K562 (cell line): ENCODE results near the gene FLCN. TPM values are rescaled to one million over a fixed set of nuclear protein-coding genes. Genes with fewer than 3 reads are reported as not detected.

Source experiments
- ATAC-seq: fragments of 200-7000 bp; cut with Tn5 transposase; 3 replicates; pipeline ENCODE4 v1.9.1; 2020; ENCODE audit warnings: moderate library complexity
- BruUV-seq: library from RNA; stranded (reverse); fragments of 400-500 nt; replicated peaks from 2 replicates; lab custom pipeline; 2021; lab: Mats Ljungman, UMichigan
- CTCF ChIA-PET: fragments of 300-600 bp; formaldehyde crosslinking; extraction: SDS; loops from one replicate; lab custom pipeline; 2021; ENCODE audit warnings: low intra/inter-chr PET ratio; lab: Yijun Ruan, JAX
- POLR2A ChIA-PET: fragments of 300-600, 350-650 bp; sonication (Branson Sonifier 250); formaldehyde crosslinking; extraction: SDS; loops from one replicate; lab custom pipeline; 2021; ENCODE audit warnings: antibody characterized with exemption, inconsistent platforms; lab: Yijun Ruan, JAX
- DNase-seq, 4 experiments: peaks; one replicate each; pipeline versions ENCODE4 v3.0.0 to v3.0.0-alpha.2; 2011 to 2018; ENCODE audit warnings: low spot score in 3 of 4, mixed read lengths in 3 of 4; ENCODE audit errors: extremely low read depth in 1 of 4
- FAIRE-seq: peaks from 2 replicates; lab custom pipeline; 2011; peaks lifted over from hg19 to GRCh38; lab: Jason Lieb, UNC
- H2AFZ ChIP-seq: 2 replicates; pipeline ENCODE4 v1.6.0; 2011; ENCODE audit warnings: low read depth, low read length, control low read depth, inconsistent platforms
- H3K27ac ChIP-seq: fragments of 200-600 bp; 3 replicates; pipeline ENCODE4 v1.8.0; 2011; ENCODE audit warnings: low read depth, mild to moderate bottlenecking, control low read depth, inconsistent platforms, low read length, moderate library complexity, mixed read lengths; ENCODE audit errors: extremely low read depth
- H3K27me3 ChIP-seq, 2 experiments: fragments of 300-600 bp in 1 of 2; 2 replicates in 1 of 2; 3 replicates in 1 of 2; pipeline versions ENCODE4 v1.6.0 to v1.8.0; 2011; ENCODE audit warnings: inconsistent platforms in 2 of 2, low read length in 2 of 2, mild to moderate bottlenecking in 1 of 2, mixed read lengths in 1 of 2, moderate library complexity in 1 of 2; ENCODE audit not compliant: control insufficient read depth in 2 of 2, insufficient read depth in 2 of 2
- H3K36me3 ChIP-seq: fragments of 300-600 bp; 3 replicates; pipeline ENCODE4 v1.8.0; 2011; ENCODE audit warnings: mild to moderate bottlenecking, low read length, inconsistent platforms; ENCODE audit not compliant: control insufficient read depth, insufficient read depth
- H3K4me1 ChIP-seq, 2 experiments: fragments of 200-600 bp in 1 of 2; replicated peaks in 1 of 2; 2 replicates in 1 of 2; 3 replicates in 1 of 2; pipeline versions ENCODE4 v1.5.1 to v1.8.0; 2011; ENCODE audit warnings: inconsistent platforms in 2 of 2, low read length in 2 of 2, mild to moderate bottlenecking in 1 of 2, mixed read lengths in 1 of 2, moderate library complexity in 1 of 2; ENCODE audit not compliant: control insufficient read depth in 2 of 2, insufficient read depth in 2 of 2
- H3K4me2 ChIP-seq: 2 replicates; pipeline ENCODE4 v1.6.1; 2011; ENCODE audit warnings: low read length, control low read depth, inconsistent platforms, mixed read lengths; ENCODE audit not compliant: insufficient read depth
- H3K4me3 ChIP-seq: fragments of 200-600 bp; sonication (generic), shearing (Covaris generic); 2 replicates; pipeline ENCODE4 v1.5.1; 2016; ENCODE audit warnings: control low read depth, inconsistent platforms
- H3K79me2 ChIP-seq: fragments of 200-600 bp; 3 replicates; pipeline ENCODE4 v1.8.0; 2011; ENCODE audit warnings: low read length, inconsistent platforms; ENCODE audit not compliant: control insufficient read depth, insufficient read depth
- H3K9ac ChIP-seq, 2 experiments: 2 replicates each; pipeline versions ENCODE4 v1.6.0 to v1.6.1; 2011; ENCODE audit warnings: low read depth in 2 of 2, low read length in 2 of 2, control low read depth in 1 of 2, inconsistent platforms in 1 of 2, mild to moderate bottlenecking in 1 of 2, mixed read lengths in 1 of 2; ENCODE audit not compliant: insufficient read depth in 1 of 2
- H3K9me1 ChIP-seq: one replicate; pipeline ENCODE4 v1.6.0; 2011; ENCODE audit warnings: inconsistent platforms, mild to moderate bottlenecking, low read length, moderate library complexity; ENCODE audit not compliant: control insufficient read depth, insufficient read depth
- H3K9me3 ChIP-seq: replicated peaks from 2 replicates; pipeline ENCODE4 v1.5.1; 2011; ENCODE audit warnings: low read depth, low read length, inconsistent platforms; ENCODE audit not compliant: control insufficient read depth, insufficient read depth
- H4K20me1 ChIP-seq: replicated peaks from 2 replicates; pipeline ENCODE4 v1.6.1; 2011; ENCODE audit warnings: low read length, inconsistent platforms, mixed read lengths; ENCODE audit not compliant: control insufficient read depth, insufficient read depth
- ARHGAP35 ChIP-seq: fragments of 450-650 bp; IDR thresholded peaks from 2 replicates; pipeline ENCODE4 v1.6.1; 2018; ENCODE audit not compliant: partially characterized antibody
- ILK ChIP-seq: fragments of 450-650 bp; IDR thresholded peaks from 2 replicates; pipeline ENCODE4 v1.6.1; 2016; ENCODE audit warnings: missing genetic modification characterization, low read depth, mild to moderate bottlenecking, missing compliant biosample characterization, moderate library complexity, borderline replicate concordance
- MEF2D ChIP-seq: conservative IDR thresholded peaks from 2 replicates; pipeline ENCODE4 v1.6.1; 2016; ENCODE audit warnings: low read depth, missing genetic modification characterization, missing compliant biosample characterization
- NCOA4 ChIP-seq: fragments of 450-650 bp; IDR thresholded peaks from 2 replicates; pipeline ENCODE4 v1.6.1; 2018; ENCODE audit warnings: mild to moderate bottlenecking; ENCODE audit not compliant: partially characterized antibody
- NFRKB ChIP-seq: fragments of 450-650 bp; IDR thresholded peaks from 2 replicates; pipeline ENCODE4 v1.6.1; 2016; ENCODE audit warnings: low read depth
- NFYB ChIP-seq: IDR thresholded peaks from 2 replicates; pipeline ENCODE4 v1.6.1; 2011; ENCODE audit warnings: mild to moderate bottlenecking, moderate library complexity; ENCODE audit not compliant: insufficient read length; ENCODE audit errors: extremely low read depth
- NRF1 ChIP-seq, 2 experiments: fragments of 450-650 bp; IDR thresholded peaks in 1 of 2; conservative IDR thresholded peaks in 1 of 2; 2 replicates each; pipeline ENCODE4 v1.6.1; 2014; ENCODE audit warnings: mild to moderate bottlenecking in 2 of 2
- PBX2 ChIP-seq, 2 experiments: IDR thresholded peaks in 1 of 2; conservative IDR thresholded peaks in 1 of 2; 2 replicates each; pipeline ENCODE4 v1.6.1; 2016; ENCODE audit warnings: low read depth in 2 of 2, mild to moderate bottlenecking in 1 of 2, missing compliant biosample characterization in 1 of 2, missing genetic modification characterization in 1 of 2, moderate library complexity in 1 of 2
- POLR2G ChIP-seq: fragments of 200-400 bp; formaldehyde crosslinking; IDR thresholded peaks from 2 replicates; pipeline ENCODE4 v1.6.1; 2017; ENCODE audit warnings: low read depth, mild to moderate bottlenecking, antibody characterized with exemption, low read length, moderate library complexity
- ZBTB7A ChIP-seq: IDR thresholded peaks from 2 replicates; pipeline ENCODE4 v1.6.1; 2011; ENCODE audit warnings: low read depth, mild to moderate bottlenecking, low read length, moderate library complexity, borderline replicate concordance; ENCODE audit not compliant: control insufficient read depth
- ZC3H8 ChIP-seq: fragments of 450-650 bp; IDR thresholded peaks from 2 replicates; pipeline ENCODE4 v1.6.1; 2017
- ZSCAN32 ChIP-seq: fragments of 450-650 bp; formaldehyde crosslinking; IDR thresholded peaks from 2 replicates; pipeline ENCODE4 v1.4.0; 2020; ENCODE audit warnings: mild to moderate bottlenecking, moderate library complexity
- WGBS: fragments of 100-300 bp; shearing (Covaris generic); methylation state at CpG from one replicate; pipeline ENCODE4 v1.1.6; 2016; ENCODE audit warnings: low coverage, mixed read lengths; ENCODE audit not compliant: insufficient coverage; ENCODE audit errors: missing lambda C conversion rate; 5-methylcytosine and 5-hydroxymethylcytosine counted together
- in situ Hi-C: fragments of 300-500 bp; cut with MboI; formaldehyde crosslinking; loops from 4 replicates; pipeline ENCODE4 v1.15.0; 2018; ENCODE audit warnings: inconsistent platforms, mixed read lengths
- intact Hi-C: fragments of 100-400 bp; cut with micrococcal nuclease; formaldehyde crosslinking; loops from 2 replicates; pipeline ENCODE4 v1.14.2; 2022
- polyA plus RNA-seq, 8 experiments: library from polyadenylated mRNA; depleted of rRNA in 4 of 8; stranded (reverse) in 5 of 8; unstranded in 3 of 8; fragments of >200 nt; fragmentation: Nextera tagmentation in 2 of 8; fragmentation: Illumina TruSeq in 1 of 8; extraction: Ambion mirVana in 2 of 8; extraction: Trizol in 1 of 8; gene quantifications; 2 replicates each; pipeline versions ENCODE4 v1.2.1 to v1.2.3, GENCODE V29; 2011 to 2014; ENCODE audit warnings: inconsistent platforms in 1 of 8, missing spikeins in 1 of 8
- total RNA-seq, 7 experiments: library from RNA; depleted of rRNA in 6 of 7; stranded (reverse); fragments of >200 nt in 6 of 7; fragmentation: Illumina TruSeq in 2 of 7; extraction: Trizol in 2 of 7; gene quantifications; 2 replicates each; pipeline versions ENCODE4 v1.2.1 to v1.2.3, GENCODE V29; 2011 to 2021; ENCODE audit warnings: low replicate concordance in 1 of 7

Gene FLCN
- total and polyA plus RNA-seq, 9 of the 15 experiments (the other 6 are each of a cell fraction or from before 2014, with no cell fraction given): 1.6 to 33.5 (median 10.9) TPM

- Histone ChIP-seq H3K36me3 (peaks cover 51% of the 10 kb centered on the region), H3K79me2 (no peaks in the 10 kb centered on the region), H3K9ac (no peak overlapping the region), H3K9me3 (no peaks in the 10 kb centered on the region), H3K4me1 (peaks cover 0 to 4% of the 10 kb centered on the region in 2 experiments; a peak in 3 of 5 replicates), H2AFZ (no peak overlapping the region), H3K4me2 (no peak overlapping the region), H3K27ac (no peak overlapping the region), H3K4me3 (no peak overlapping the region), H4K20me1 (no peaks in the 10 kb centered on the region), H3K27me3 (no peaks in the 10 kb centered on the region), H3K9me1 (no peaks in the 10 kb centered on the region)
- POLR2A ChIA-PET: interaction anchor here (0.8 kb wide), 1 partner anchor 34 kb away, joined by 3 read pairs; the partner anchor contains the start of gene COPS3
- in situ Hi-C loops: no loop called here
- intact Hi-C loops: no loop called here
- ATAC-seq (no peak), FAIRE-seq (no peak), DNase-seq (no peak)
- TF ChIP-seq ZBTB7A: no peak
- TF ChIP-seq ZC3H8: no peak
- TF ChIP-seq NFYB: no peak
- no peak for TF ChIP-seq NCOA4
- TF ChIP-seq NRF1 (conservative IDR thresholded peaks at IDR 0.05 in 1 of 2, IDR thresholded peaks at IDR 0.05 in 1 of 2): no peak
- no peak for TF ChIP-seq ARHGAP35
- TF ChIP-seq ILK: no peak
- TF ChIP-seq ZSCAN32: no peak
- no peak for TF ChIP-seq NFRKB
- no peak for TF ChIP-seq POLR2G
- no peak for TF ChIP-seq MEF2D (tag)
- no peak for TF ChIP-seq PBX2 (CRISPR knock-in tag; IDR thresholded peaks at IDR 0.05; ENCODE audit: low read depth)
- TF ChIP-seq PBX2 (tag; conservative IDR thresholded peaks at IDR 0.05; ENCODE audit: low read depth): no peak
- 87% methylated on average over 3 of the region's 3 CpGs for WGBS
- BruUV-seq: no TSS peak
- CTCF ChIA-PET: no interaction called here
These were observed 9.9 kb upstream of the FLCN start for GRCh38 chr17:17246879-17247278.
